Activated T-cell treated with anti-CD3 and anti-CD28 coated beads, Interleukin-2, amount 50 U/mL, for 4 hours (primary cell): ENCODE data around the gene CHST3. TPM values are rescaled to one million over a fixed set of nuclear protein-coding genes. Genes with fewer than 3 reads are reported as not detected.

ENCODE experiments used
- ATAC-seq, 2 donors: fragments of 200-7000 bp; cut with Tn5 transposase; one replicate each; pipeline ENCODE4 v1.10.0; 2021
- DNase-seq: peaks from one replicate; pipeline ENCODE4 v3.0.0-alpha.2; 2020
- H3K27me3 Mint-ChIP-seq: one replicate; pipeline ENCODE4 v1.8.0; 2021; ENCODE audit warnings: low read depth, mixed read lengths
- H3K36me3 Mint-ChIP-seq: one replicate; pipeline ENCODE4 v1.8.0; 2022; ENCODE audit warnings: mixed read lengths; ENCODE audit not compliant: insufficient read depth
- H3K4me1 Mint-ChIP-seq: one replicate; pipeline ENCODE4 v1.8.0; 2021; ENCODE audit warnings: low read depth, mixed read lengths
- H3K4me3 Mint-ChIP-seq: one replicate; pipeline ENCODE4 v1.8.0; 2021; ENCODE audit warnings: mild to moderate bottlenecking, moderate library complexity, mixed read lengths
- H3K9me3 Mint-ChIP-seq: one replicate; pipeline ENCODE4 v1.8.0; 2021; ENCODE audit warnings: mixed read lengths
- total RNA-seq, 3 donors: library from RNA; stranded (reverse); gene quantifications; one replicate each; pipeline ENCODE4 v1.2.1, GENCODE V29; 2021

CHST3 gene
- total RNA-seq, 3 donors from 2014 or later: 0.90 to 2.0 (median 1.1) TPM

- Mint-ChIP-seq H3K9me3 (no peaks in the 10 kb centered on the region), H3K4me3 (no peak overlapping the region), H3K36me3 (no peaks in the 10 kb centered on the region), H3K4me1 (no peaks in the 10 kb centered on the region), H3K27me3 (no peaks in the 10 kb centered on the region)
- ATAC-seq (no peak), DNase-seq (no peak)
These were observed 50.0 kb downstream of the CHST3 start for GRCh38 chr10:72014197-72014596.

GRCh38 chr10:72014785-72015480, 50.7 kb downstream of the CHST3 start:
- Mint-ChIP-seq H3K4me1 (no peaks in the 10 kb centered on the region), H3K9me3 (no peaks in the 10 kb centered on the region), H3K36me3 (no peaks in the 10 kb centered on the region), H3K27me3 (no peaks in the 10 kb centered on the region), H3K4me3 (no peak overlapping the region)
- ATAC-seq: no peak
- no peak for DNase-seq

GRCh38 chr10:72015841-72016240, 51.6 kb downstream of the CHST3 start:
- H3K9me3 Mint-ChIP-seq: no peaks in the 10 kb centered on the region
- ATAC-seq (no peak), DNase-seq (no peak)
- H3K4me1 Mint-ChIP-seq: no peaks in the 10 kb centered on the region
- no peaks in the 10 kb centered on the region for H3K36me3 Mint-ChIP-seq
- no peak overlapping the region for H3K4me3 Mint-ChIP-seq
- H3K27me3 Mint-ChIP-seq: no peaks in the 10 kb centered on the region

- no peaks in the 10 kb centered on the region for H3K36me3 Mint-ChIP-seq
- no peaks in the 10 kb centered on the region for H3K4me1 Mint-ChIP-seq
- no peaks in the 10 kb centered on the region for H3K27me3 Mint-ChIP-seq
- H3K9me3 Mint-ChIP-seq: no peaks in the 10 kb centered on the region
- DNase-seq (no peak), ATAC-seq (no peak)
- H3K4me3 Mint-ChIP-seq: no peak overlapping the region
These were observed 52.6 kb downstream of the CHST3 start for GRCh38 chr10:72016608-72017300.

- H3K27me3 Mint-ChIP-seq: no peaks in the 10 kb centered on the region
- H3K36me3 Mint-ChIP-seq: no peaks in the 10 kb centered on the region
- H3K4me3 Mint-ChIP-seq: no peak overlapping the region
- H3K9me3 Mint-ChIP-seq: no peaks in the 10 kb centered on the region
- DNase-seq (no peak), ATAC-seq (no peak)
- H3K4me1 Mint-ChIP-seq: no peaks in the 10 kb centered on the region
These were observed 55.1 kb downstream of the CHST3 start for GRCh38 chr10:72019085-72019876.

GRCh38 chr10:72020914-72021809, 57.0 kb downstream of the CHST3 start:
- no peak for ATAC-seq
- Mint-ChIP-seq H3K36me3 (no peaks in the 10 kb centered on the region), H3K27me3 (no peaks in the 10 kb centered on the region), H3K4me1 (no peaks in the 10 kb centered on the region), H3K4me3 (no peak overlapping the region), H3K9me3 (no peaks in the 10 kb centered on the region)
- DNase-seq: no peak

GRCh38 chr10:72022228-72022627, 58.0 kb downstream of the CHST3 start:
- DNase-seq (no peak), ATAC-seq (no peak)
- H3K9me3 Mint-ChIP-seq: no peaks in the 10 kb centered on the region
- no peaks in the 10 kb centered on the region for H3K4me1 Mint-ChIP-seq
- H3K36me3 Mint-ChIP-seq: no peaks in the 10 kb centered on the region
- no peak overlapping the region for H3K4me3 Mint-ChIP-seq
- no peaks in the 10 kb centered on the region for H3K27me3 Mint-ChIP-seq

GRCh38 chr10:72024596-72024995, 60.4 kb downstream of the CHST3 start:
- Mint-ChIP-seq H3K4me1 (no peaks in the 10 kb centered on the region), H3K4me3 (no peak overlapping the region), H3K27me3 (peaks cover 9% of the 10 kb centered on the region), H3K36me3 (no peaks in the 10 kb centered on the region), H3K9me3 (no peaks in the 10 kb centered on the region)
- ATAC-seq (no peak), DNase-seq (no peak)

- Mint-ChIP-seq H3K27me3 (peaks cover 9% of the 10 kb centered on the region), H3K4me3 (no peak overlapping the region), H3K36me3 (no peaks in the 10 kb centered on the region), H3K9me3 (no peaks in the 10 kb centered on the region), H3K4me1 (no peaks in the 10 kb centered on the region)
- DNase-seq: no peak
- no peak for ATAC-seq
These were observed 61.2 kb downstream of the CHST3 start for GRCh38 chr10:72025400-72025799.

- H3K27me3 Mint-ChIP-seq: peaks cover 9% of the 10 kb centered on the region
- no peaks in the 10 kb centered on the region for H3K4me1 Mint-ChIP-seq
- ATAC-seq: no peak
- no peak overlapping the region for H3K4me3 Mint-ChIP-seq
- no peak for DNase-seq
- H3K9me3 Mint-ChIP-seq: no peaks in the 10 kb centered on the region
- H3K36me3 Mint-ChIP-seq: no peaks in the 10 kb centered on the region
These were observed 61.6 kb downstream of the CHST3 start for GRCh38 chr10:72025832-72026231.

GRCh38 chr10:72026278-72027111, 62.3 kb downstream of the CHST3 start:
- Mint-ChIP-seq H3K4me1 (no peaks in the 10 kb centered on the region), H3K4me3 (no peak overlapping the region), H3K36me3 (no peaks in the 10 kb centered on the region), H3K9me3 (no peaks in the 10 kb centered on the region), H3K27me3 (peaks cover 9% of the 10 kb centered on the region)
- ATAC-seq (no peak), DNase-seq (no peak)

- Mint-ChIP-seq H3K4me3 (no peak overlapping the region), H3K27me3 (peaks cover 12% of the 10 kb centered on the region), H3K4me1 (no peaks in the 10 kb centered on the region), H3K9me3 (no peaks in the 10 kb centered on the region), H3K36me3 (no peaks in the 10 kb centered on the region)
- ATAC-seq (no peak), DNase-seq (no peak)
These were observed 63.3 kb downstream of the CHST3 start for GRCh38 chr10:72027498-72027897.

- no peak for DNase-seq
- no peaks in the 10 kb centered on the region for H3K9me3 Mint-ChIP-seq
- H3K4me3 Mint-ChIP-seq: no peak overlapping the region
- no peak for ATAC-seq
- H3K4me1 Mint-ChIP-seq: no peaks in the 10 kb centered on the region
- peaks cover 12% of the 10 kb centered on the region for H3K27me3 Mint-ChIP-seq
- no peaks in the 10 kb centered on the region for H3K36me3 Mint-ChIP-seq
These were observed 65.2 kb downstream of the CHST3 start for GRCh38 chr10:72029414-72029813.
